HCT116 (cell line): ENCODE results near the gene EHD3. TPM values are rescaled to one million over a fixed set of nuclear protein-coding genes. Genes with fewer than 3 reads are reported as not detected.

Source experiments
- ATAC-seq: fragments of 200-7000 bp; cut with Tn5 transposase; 2 replicates; pipeline ENCODE4 v1.9.1; 2020; ENCODE audit warnings: mild to moderate bottlenecking, moderate library complexity
- BruUV-seq: library from RNA; stranded (reverse); fragments of 400-500 nt; replicated peaks from 2 replicates; lab custom pipeline; 2021; lab: Mats Ljungman, UMichigan
- CTCF ChIA-PET: fragments of 300-600 bp; sonication (Branson Sonifier 250); formaldehyde crosslinking; loops from one replicate; lab custom pipeline; 2021; ENCODE audit warnings: antibody characterized with exemption; lab: Charles Lee
- POLR2A ChIA-PET: fragments of 300-600, 350-600 bp; sonication (Branson Sonifier 250); formaldehyde crosslinking; loops from one replicate; lab custom pipeline; 2021; ENCODE audit warnings: antibody characterized with exemption; lab: Charles Lee
- RAD21 ChIA-PET, 2 experiments: fragments of 300-600 bp; sonication (Branson Sonifier 250); formaldehyde crosslinking; loops; one replicate each; lab custom pipeline; 2023; ENCODE audit warnings: low total read pairs in 2 of 2; ENCODE audit not compliant: uncharacterized antibody in 2 of 2, unreplicated experiment in 2 of 2, low non-redundant PET in 1 of 2; lab: Charles Lee
- DNase-seq: peaks from one replicate; pipeline ENCODE4 v3.0.0-alpha.2; 2010; ENCODE audit warnings: low read depth, low spot score
- H2AFZ ChIP-seq: fragments of 200-600 bp; shearing (Covaris generic), sonication (generic); 2 replicates; pipeline ENCODE4 v1.6.1; 2017; ENCODE audit warnings: low read depth, mixed run types, mixed read lengths, antibody characterized with exemption, low read length; ENCODE audit not compliant: poor library complexity, severe bottlenecking
- H3K27ac ChIP-seq: 2 replicates; pipeline ENCODE4 v1.5.1; 2012; ENCODE audit warnings: low read depth, low read length
- H3K27me3 ChIP-seq: fragments of 200-600 bp; sonication (generic); 2 replicates; pipeline ENCODE4 v1.6.1; 2016; ENCODE audit warnings: mixed run types, low read length, mixed read lengths; ENCODE audit not compliant: insufficient read depth
- H3K36me3 ChIP-seq, 2 experiments: fragments of 200-500 bp in 1 of 2; fragments of 200-600 bp in 1 of 2; sonication (Bioruptor generic) in 1 of 2; sonication (generic) in 1 of 2; 2 replicates each; pipeline versions ENCODE4 v1.5.1 to v1.6.1; 2014 to 2016; ENCODE audit warnings: low read length in 2 of 2, inconsistent platforms in 1 of 2, mixed read lengths in 1 of 2, mixed run types in 1 of 2; ENCODE audit not compliant: insufficient read depth in 2 of 2, control insufficient read depth in 1 of 2
- H3K4me1 ChIP-seq, 2 experiments: fragments of 200-600 bp in 1 of 2; sonication (generic) in 1 of 2; 2 replicates each; pipeline versions ENCODE4 v1.5.1 to v1.6.1; 2012 to 2017; ENCODE audit warnings: low read length in 2 of 2, inconsistent platforms in 1 of 2, mild to moderate bottlenecking in 1 of 2, mixed read lengths in 1 of 2, mixed run types in 1 of 2, moderate library complexity in 1 of 2; ENCODE audit not compliant: insufficient read depth in 2 of 2, control insufficient read depth in 1 of 2
- H3K4me2 ChIP-seq: fragments of 200-600 bp; sonication (generic); 2 replicates; pipeline ENCODE4 v1.6.1; 2017; ENCODE audit warnings: mixed run types, low read length, mixed read lengths
- H3K4me3 ChIP-seq, 2 experiments: fragments of 200-600 bp in 1 of 2; sonication (generic) in 1 of 2; replicated peaks in 1 of 2; 2 replicates each; pipeline ENCODE4 v1.5.1; 2011 to 2016; ENCODE audit warnings: low read length in 2 of 2, control low read depth in 1 of 2, low read depth in 1 of 2, mild to moderate bottlenecking in 1 of 2, mixed read lengths in 1 of 2, mixed run types in 1 of 2
- H3K79me2 ChIP-seq: fragments of 200-600 bp; sonication (generic); 2 replicates; pipeline ENCODE4 v1.6.1; 2017; ENCODE audit warnings: mild to moderate bottlenecking, mixed run types, low read length, moderate library complexity, mixed read lengths; ENCODE audit not compliant: insufficient read depth
- H3K9ac ChIP-seq: fragments of 200-600 bp; sonication (generic); 2 replicates; pipeline ENCODE4 v1.6.1; 2016; ENCODE audit warnings: low read length, mixed read lengths
- H3K9me2 ChIP-seq: fragments of 200-600 bp; sonication (generic), shearing (Covaris generic); 2 replicates; pipeline ENCODE4 v1.6.1; 2017; ENCODE audit warnings: mixed run types, mild to moderate bottlenecking, moderate library complexity; ENCODE audit not compliant: insufficient read depth
- H3K9me3 ChIP-seq, 2 experiments: fragments of 200-500 bp in 1 of 2; fragments of 200-600 bp in 1 of 2; sonication (Bioruptor generic) in 1 of 2; sonication (generic) in 1 of 2; 2 replicates each; pipeline ENCODE4 v1.6.1; 2014 to 2017; ENCODE audit warnings: low read length in 2 of 2, mixed read lengths in 2 of 2, inconsistent platforms in 1 of 2, low read depth in 1 of 2, mild to moderate bottlenecking in 1 of 2, mixed run types in 1 of 2, moderate library complexity in 1 of 2; ENCODE audit not compliant: control insufficient read depth in 1 of 2, insufficient read depth in 1 of 2
- H4K20me1 ChIP-seq: fragments of 200-600 bp; sonication (generic), shearing (Covaris generic); 2 replicates; pipeline ENCODE4 v1.6.1; 2017; ENCODE audit warnings: mixed run types, mild to moderate bottlenecking, moderate library complexity; ENCODE audit not compliant: insufficient read depth
- ATF3 ChIP-seq: IDR thresholded peaks from 2 replicates; pipeline ENCODE4 v1.6.1; 2012
- CBX3 ChIP-seq: IDR thresholded peaks from 2 replicates; pipeline ENCODE4 v1.6.1; 2012; ENCODE audit warnings: low read depth
- EZH2 ChIP-seq: fragments of 200-600 bp; sonication (generic); IDR thresholded peaks from 2 replicates; pipeline ENCODE4 v1.6.1; 2017; ENCODE audit warnings: antibody characterized with exemption, mixed run types
- FOSL1 ChIP-seq: IDR thresholded peaks from 2 replicates; pipeline ENCODE4 v1.6.1; 2012; ENCODE audit warnings: low read depth
- REST ChIP-seq: IDR thresholded peaks from 2 replicates; pipeline ENCODE4 v1.6.1; 2012; ENCODE audit warnings: low read depth
- SIN3A ChIP-seq: IDR thresholded peaks from 2 replicates; pipeline ENCODE4 v1.6.1; 2012; ENCODE audit warnings: low read depth
- SRF ChIP-seq: IDR thresholded peaks from 2 replicates; pipeline ENCODE4 v1.6.1; 2012; ENCODE audit warnings: low read depth
- TCF7L2 ChIP-seq: IDR thresholded peaks from 2 replicates; pipeline ENCODE4 v1.7.0; 2011; ENCODE audit warnings: borderline replicate concordance, inconsistent platforms; ENCODE audit not compliant: insufficient read depth, insufficient read length; ENCODE audit errors: extremely low read depth
- YY1 ChIP-seq: IDR thresholded peaks from 2 replicates; pipeline ENCODE4 v1.6.1; 2011; ENCODE audit warnings: low read length, low read depth, moderate library complexity, mild to moderate bottlenecking; ENCODE audit not compliant: insufficient replicate concordance; ENCODE audit errors: extremely low read depth
- ZFX ChIP-seq: fragments of 450-650 bp; IDR thresholded peaks from 2 replicates; pipeline ENCODE4 v1.6.1; 2017
- intact Hi-C: fragments of 100-400 bp; cut with micrococcal nuclease; formaldehyde crosslinking; loops from 2 replicates; pipeline ENCODE4 v1.10.0; 2022
- total RNA-seq: library from RNA; stranded (reverse); gene quantifications from one replicate; pipeline ENCODE4 v1.2.1, GENCODE V29; 2021; ENCODE audit not compliant: unreplicated experiment

The EHD3 gene
- total RNA-seq, 1 experiment from 2014 or later, result not detected

GRCh38 chr2:31189141-31189540, 44.8 kb upstream of the EHD3 start:
- no TSS peak for BruUV-seq
- no peak overlapping the region for H3K9ac ChIP-seq
- H3K4me1 ChIP-seq, result no peaks in the 10 kb centered on the region
- H3K4me3 ChIP-seq, result no peak overlapping the region
- ATAC-seq (no peak), DNase-seq (no peak)
- RAD21 ChIA-PET, result no interaction called here
- no peak overlapping the region for H2AFZ ChIP-seq
- peaks cover 38% of the 10 kb centered on the region for H3K27me3 ChIP-seq
- TF ChIP-seq SRF (no peak), SIN3A (no peak), CBX3 (no peak), ZFX (no peak), EZH2 (no peak), REST (no peak), TCF7L2 (no peak), ATF3 (no peak), FOSL1 (no peak), YY1 (no peak)
- no peaks in the 10 kb centered on the region for H3K9me3 ChIP-seq
- H3K79me2 ChIP-seq, result no peaks in the 10 kb centered on the region
- no peaks in the 10 kb centered on the region for H4K20me1 ChIP-seq
- no peak overlapping the region for H3K27ac ChIP-seq
- intact Hi-C loops, result no loop called here
- CTCF ChIA-PET, result no interaction called here
- no peak overlapping the region for H3K4me2 ChIP-seq
- H3K9me2 ChIP-seq, result no peaks in the 10 kb centered on the region
- H3K36me3 ChIP-seq, result no peaks in the 10 kb centered on the region
- POLR2A ChIA-PET, result no interaction called here
